HEK293 (cell line): ENCODE results near the gene CDYL2.

ENCODE experiments used
- CTCF ChIA-PET: fragments of 350-600 bp; formaldehyde crosslinking; extraction: SDS; loops from one replicate; lab custom pipeline; 2021; ENCODE audit warnings: antibody characterized with exemption; lab: Yijun Ruan, JAX
- POLR2A ChIA-PET: fragments of 300-600 bp; formaldehyde crosslinking; extraction: SDS; loops from one replicate; lab custom pipeline; 2020; ENCODE audit warnings: antibody characterized with exemption, inconsistent platforms; lab: Yijun Ruan, JAX
- H3K27ac ChIP-seq: fragments of 200-500 bp; sonication (Bioruptor generic); 2 replicates; pipeline ENCODE4 v1.5.1; 2014; ENCODE audit warnings: low read depth, low read length, control low read depth, inconsistent platforms; ENCODE audit errors: extremely low read depth
- H3K36me3 ChIP-seq, 2 experiments: fragments of 200-500 bp in 1 of 2; sonication (Bioruptor generic) in 1 of 2; 1 replicate in 1 of 2; 2 replicates in 1 of 2; pipeline ENCODE4 v1.5.1; 2014 to 2017; ENCODE audit warnings: inconsistent platforms in 2 of 2, low read length in 2 of 2; ENCODE audit not compliant: control insufficient read depth in 2 of 2, insufficient read depth in 1 of 2
- H3K4me1 ChIP-seq: fragments of 200-500 bp; sonication (Bioruptor generic); 2 replicates; pipeline ENCODE4 v1.5.1; 2014; ENCODE audit warnings: mild to moderate bottlenecking, low read length, inconsistent platforms; ENCODE audit not compliant: control insufficient read depth, insufficient read depth
- H3K4me3 ChIP-seq: 2 replicates; pipeline ENCODE4 v1.5.1; 2011; ENCODE audit warnings: low read depth, mild to moderate bottlenecking, control low read depth, low read length, moderate library complexity
- H3K9me3 ChIP-seq: fragments of 200-500 bp; sonication (Bioruptor generic); 2 replicates; pipeline ENCODE4 v1.5.1; 2014; ENCODE audit warnings: low read depth, low read length, inconsistent platforms; ENCODE audit not compliant: control insufficient read depth, insufficient read depth
- AEBP2 ChIP-seq: fragments of 450-650 bp; formaldehyde crosslinking; IDR thresholded peaks from 2 replicates; pipeline ENCODE4 v1.5.1; 2016; ENCODE audit warnings: missing biosample characterization, missing genetic modification characterization, borderline replicate concordance
- ATF2 ChIP-seq: fragments of 450-650 bp; formaldehyde crosslinking; IDR thresholded peaks from 2 replicates; pipeline ENCODE4 v1.5.1; 2016; ENCODE audit warnings: missing biosample characterization, missing genetic modification characterization, low read depth
- PRDM6 ChIP-seq: fragments of 450-650 bp; formaldehyde crosslinking; IDR thresholded peaks from 2 replicates; pipeline ENCODE4 v1.5.1; 2017; ENCODE audit warnings: missing biosample characterization, missing genetic modification characterization
- TRIM28 ChIP-seq: IDR thresholded peaks from 2 replicates; pipeline ENCODE4 v1.6.1; 2011; ENCODE audit warnings: low read length, control low read depth, borderline replicate concordance
- ZBTB49 ChIP-seq: fragments of 450-650 bp; formaldehyde crosslinking; IDR thresholded peaks from 2 replicates; pipeline ENCODE4 v1.5.1; 2016; ENCODE audit warnings: missing biosample characterization, missing genetic modification characterization, low read depth
- ZNF114 ChIP-seq: fragments of 450-650 bp; formaldehyde crosslinking; IDR thresholded peaks from 2 replicates; pipeline ENCODE4 v1.5.0; 2017; ENCODE audit warnings: missing biosample characterization, missing genetic modification characterization
- ZNF18 ChIP-seq: fragments of 450-650 bp; formaldehyde crosslinking; IDR thresholded peaks from 2 replicates; pipeline ENCODE4 v1.5.1; 2016; ENCODE audit warnings: missing biosample characterization, missing genetic modification characterization
- ZNF19 ChIP-seq: fragments of 450-650 bp; formaldehyde crosslinking; IDR thresholded peaks from 2 replicates; pipeline ENCODE4; 2016; ENCODE audit warnings: missing biosample characterization, missing genetic modification characterization, low read depth
- ZNF2 ChIP-seq: fragments of 450-650 bp; formaldehyde crosslinking; IDR thresholded peaks from 2 replicates; pipeline ENCODE4 v1.5.1; 2016; ENCODE audit warnings: missing biosample characterization, missing genetic modification characterization
- ZNF221 ChIP-seq: fragments of 450-650 bp; formaldehyde crosslinking; IDR thresholded peaks from 2 replicates; pipeline ENCODE4 v1.5.1; 2017; ENCODE audit warnings: missing biosample characterization, missing genetic modification characterization, borderline replicate concordance
- ZNF23 ChIP-seq: fragments of 450-650 bp; formaldehyde crosslinking; IDR thresholded peaks from 2 replicates; pipeline ENCODE4 v1.5.1; 2016; ENCODE audit warnings: missing biosample characterization, missing genetic modification characterization, borderline replicate concordance
- ZNF350 ChIP-seq: fragments of 450-650 bp; formaldehyde crosslinking; IDR thresholded peaks from 2 replicates; pipeline ENCODE4 v1.5.0; 2017; ENCODE audit warnings: missing biosample characterization, mild to moderate bottlenecking, missing genetic modification characterization
- ZNF37A ChIP-seq: fragments of 450-650 bp; IDR thresholded peaks from 2 replicates; pipeline ENCODE4 v1.5.1; 2018; ENCODE audit warnings: missing biosample characterization, missing genetic modification characterization
- ZNF416 ChIP-seq: fragments of 450-650 bp; formaldehyde crosslinking; IDR thresholded peaks from 2 replicates; pipeline ENCODE4 v1.5.1; 2016; ENCODE audit warnings: missing biosample characterization, missing genetic modification characterization
- ZNF449 ChIP-seq: fragments of 450-650 bp; formaldehyde crosslinking; IDR thresholded peaks from 2 replicates; pipeline ENCODE4 v1.5.1; 2017; ENCODE audit warnings: missing biosample characterization, mild to moderate bottlenecking, missing genetic modification characterization, moderate library complexity
- ZNF558 ChIP-seq: fragments of 450-650 bp; formaldehyde crosslinking; IDR thresholded peaks from 2 replicates; pipeline ENCODE4 v1.5.1; 2016; ENCODE audit warnings: missing biosample characterization, missing genetic modification characterization
- ZNF624 ChIP-seq: fragments of 450-650 bp; formaldehyde crosslinking; IDR thresholded peaks from 2 replicates; pipeline ENCODE4 v1.5.1; 2017; ENCODE audit warnings: missing biosample characterization, missing genetic modification characterization
- ZNF664 ChIP-seq: fragments of 450-650 bp; formaldehyde crosslinking; IDR thresholded peaks from 2 replicates; pipeline ENCODE4 v1.5.1; 2016; ENCODE audit warnings: missing biosample characterization, missing genetic modification characterization
- ZNF768 ChIP-seq: fragments of 450-650 bp; formaldehyde crosslinking; IDR thresholded peaks from 2 replicates; pipeline ENCODE4 v1.5.1; 2018; ENCODE audit warnings: missing biosample characterization, mild to moderate bottlenecking, missing genetic modification characterization
- ZNF785 ChIP-seq: fragments of 450-650 bp; formaldehyde crosslinking; IDR thresholded peaks from 2 replicates; pipeline ENCODE4 v1.5.1; 2016; ENCODE audit warnings: missing biosample characterization, missing genetic modification characterization

The CDYL2 gene

GRCh38 chr16:80608946-80609345 lies 195.5 kb downstream of the CDYL2 start:
- POLR2A ChIA-PET: no interaction called here
- H3K4me3 ChIP-seq: no peak overlapping the region
- H3K9me3 ChIP-seq: no peaks in the 10 kb centered on the region
- H3K4me1 ChIP-seq: no peaks in the 10 kb centered on the region
- no peak overlapping the region for H3K27ac ChIP-seq
- no peak for TF ChIP-seq ZNF114 (tag by site-specific recombination)
- TF ChIP-seq ZNF416: no peak
- TF ChIP-seq PRDM6 (tag by site-specific recombination): no peak
- TF ChIP-seq ZNF19: no peak
- TF ChIP-seq AEBP2 (tag by site-specific recombination): no peak
- no peak for TF ChIP-seq ZNF221 (tag by site-specific recombination)
- TF ChIP-seq ZNF449 (tag by site-specific recombination): no peak
- TF ChIP-seq ZNF350 (tag by site-specific recombination): no peak
- TF ChIP-seq ZNF37A: no peak
- TF ChIP-seq ZNF785 (tag by site-specific recombination): no peak
- no peak for TF ChIP-seq ZBTB49 (tag by site-specific recombination)
- no peak for TF ChIP-seq ZNF768 (tag by site-specific recombination)
- no peak for TF ChIP-seq ZNF2 (tag by site-specific recombination)
- TF ChIP-seq ZNF23 (tag by site-specific recombination): no peak
- TF ChIP-seq ZNF18: no peak
- no peak for TF ChIP-seq ATF2
- no peak for TF ChIP-seq TRIM28
- no peak for TF ChIP-seq ZNF558
- TF ChIP-seq ZNF664 (tag by site-specific recombination): no peak
- TF ChIP-seq ZNF624 (tag by site-specific recombination): no peak
- TF ChIP-seq, all 188 proteins: peak for 0
- peaks cover 0 to 10% of the 10 kb centered on the region in 2 experiments; a peak in 1 of 3 replicates for H3K36me3 ChIP-seq
- CTCF ChIA-PET: interaction anchor here (0.7 to 0.8 kb wide), 2 partner anchors 82 to 153 kb away, joined by 3 to 4 read pairs; no protein-coding TSS in a partner anchor
